ENCODE data around the gene TBC1D32.
"Not testable (repeated sequence)": the region's sequence is repeated elsewhere in the genome, so short reads cannot be mapped to it uniquely, and the experiment has no call there.

The TBC1D32 gene

DNA sequence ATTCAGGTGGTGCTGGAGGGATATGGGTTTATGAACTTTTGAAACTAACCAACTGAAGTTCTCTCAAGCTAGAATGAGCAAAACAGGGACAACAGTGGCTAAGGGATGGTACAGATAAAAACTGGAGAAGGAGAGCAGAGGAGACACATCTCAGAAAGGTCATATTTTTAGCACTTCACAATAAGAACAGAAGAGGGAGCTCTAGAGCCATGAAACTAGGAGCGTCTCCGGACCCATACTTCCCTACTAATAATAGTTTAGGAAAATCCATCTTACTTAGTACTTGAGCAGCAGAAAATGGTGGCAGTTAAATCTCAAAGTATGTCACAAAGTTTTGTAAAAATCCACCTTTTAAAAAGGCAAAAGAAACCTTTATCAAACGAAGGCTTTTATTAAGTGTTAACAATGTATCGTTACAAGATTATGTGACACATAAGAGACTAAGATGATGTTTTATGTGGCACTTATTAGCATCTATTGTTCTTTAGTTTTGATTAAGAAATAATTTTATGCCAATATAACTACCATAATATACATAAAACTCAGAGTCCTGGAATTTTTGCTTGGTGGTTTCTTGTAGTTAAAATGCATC is 278.6 kb downstream of the TBC1D32 start:
- no peaks in the 10 kb centered on the region for H3K79me1 ChIP-seq (ENCODE audit: low read length)
- no peak overlapping the region for H3K27ac ChIP-seq (ENCODE audit: low read depth, low read length)
- no peaks in the 10 kb centered on the region for H3K9me3 ChIP-seq (ENCODE audit: insufficient read depth, low read depth, low read length)
- no peak overlapping the region for H3K4me3 ChIP-seq (ENCODE audit: low read depth, low read length)
- H3K23ac ChIP-seq (ENCODE audit: low read length): no peak overlapping the region
- H4K91ac ChIP-seq (ENCODE audit: low read depth, low read length): no peak overlapping the region
- no peak overlapping the region for H3K4ac ChIP-seq (ENCODE audit: low read depth, low read length)
- no peaks in the 10 kb centered on the region for H3K4me1 ChIP-seq (ENCODE audit: control insufficient read depth in 1 of 2, insufficient read depth in 2 of 2, low read length in 2 of 2)
- no peak overlapping the region for H3K9ac ChIP-seq (ENCODE audit: low read length)
- H3K4me2 ChIP-seq (ENCODE audit: low read length): no peak overlapping the region
- no peak overlapping the region for H2AFZ ChIP-seq (ENCODE audit: insufficient read depth, low read length, poor library complexity)
- H2BK12ac ChIP-seq (ENCODE audit: low read length): no peak overlapping the region
- no peaks in the 10 kb centered on the region for H3K36me3 ChIP-seq (ENCODE audit: control insufficient read depth in 1 of 2, insufficient read depth in 2 of 2, low read length in 2 of 2)
- no peaks in the 10 kb centered on the region for H3K79me2 ChIP-seq (ENCODE audit: control insufficient read depth, insufficient read depth, low read length, poor library complexity)
- no peak overlapping the region for H2BK120ac ChIP-seq (ENCODE audit: insufficient read depth, low read length, poor library complexity)
- no peak overlapping the region for H2BK5ac ChIP-seq (ENCODE audit: low read depth, low read length, poor library complexity)
- H3K14ac ChIP-seq (ENCODE audit: low read length): no peak overlapping the region
- DNase-seq: peak; percentile 2 to 87
- no peak overlapping the region for H4K12ac ChIP-seq (ENCODE audit: low read depth, low read length)
- no peak overlapping the region for H3K18ac ChIP-seq (ENCODE audit: low read length)
- no peak overlapping the region for H2AK5ac ChIP-seq (ENCODE audit: low read length)
- no CpG with 5 or more reads among the region's 4 CpGs for WGBS (ENCODE audit: extremely low coverage, insufficient coverage, insufficient read length)
- no peaks in the 10 kb centered on the region for H3K27me3 ChIP-seq (ENCODE audit: insufficient read depth, low read length)
- H4K8ac ChIP-seq (ENCODE audit: low read depth, low read length): no peak overlapping the region

DNA sequence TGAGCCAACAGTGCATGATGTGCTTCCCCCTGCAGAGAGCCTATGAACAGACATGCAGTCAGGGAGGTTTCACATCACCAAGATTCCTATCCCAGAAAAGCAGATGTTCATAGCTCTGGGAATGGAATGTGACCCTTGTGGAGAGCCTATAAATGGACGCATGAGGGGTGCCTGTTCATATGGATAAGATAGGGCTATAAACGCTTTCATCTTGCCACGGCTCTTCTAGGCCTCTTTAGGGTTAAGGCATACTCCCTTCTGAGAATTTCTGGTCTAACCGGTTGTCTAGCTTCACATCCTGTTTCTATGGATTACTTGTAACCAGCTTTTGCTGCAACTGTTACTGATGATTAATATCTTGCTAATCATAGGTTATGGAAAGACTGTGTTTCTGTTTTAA is 285.7 kb downstream of the TBC1D32 start:
- not testable (repeated sequence) for H3K4ac ChIP-seq (ENCODE audit: low read depth, low read length); H3K23ac ChIP-seq (ENCODE audit: low read length); H3K79me2 ChIP-seq (ENCODE audit: control insufficient read depth, insufficient read depth, low read length, poor library complexity); H3K18ac ChIP-seq (ENCODE audit: low read length); H4K12ac ChIP-seq (ENCODE audit: low read depth, low read length); H3K79me1 ChIP-seq (ENCODE audit: low read length); H2AK5ac ChIP-seq (ENCODE audit: low read length); H2BK5ac ChIP-seq (ENCODE audit: low read depth, low read length, poor library complexity); H3K4me2 ChIP-seq (ENCODE audit: low read length); H3K9ac ChIP-seq (ENCODE audit: low read length); H3K4me3 ChIP-seq (ENCODE audit: low read depth, low read length); H4K8ac ChIP-seq (ENCODE audit: low read depth, low read length); H2BK120ac ChIP-seq (ENCODE audit: insufficient read depth, low read length, poor library complexity); H3K4me1 ChIP-seq (ENCODE audit: control insufficient read depth in 1 of 2, insufficient read depth in 2 of 2, low read length in 2 of 2); H3K9me3 ChIP-seq (ENCODE audit: insufficient read depth, low read depth, low read length); H4K91ac ChIP-seq (ENCODE audit: low read depth, low read length); H3K14ac ChIP-seq (ENCODE audit: low read length); H3K27me3 ChIP-seq (ENCODE audit: insufficient read depth, low read length); H2BK12ac ChIP-seq (ENCODE audit: low read length); H2AFZ ChIP-seq (ENCODE audit: insufficient read depth, low read length, poor library complexity); DNase-seq; H3K36me3 ChIP-seq (ENCODE audit: control insufficient read depth in 1 of 2, insufficient read depth in 2 of 2, low read length in 2 of 2); H3K27ac ChIP-seq (ENCODE audit: low read depth, low read length)
- WGBS (ENCODE audit: extremely low coverage, insufficient coverage, insufficient read length): no CpG with 5 or more reads among the region's 4 CpGs

DNA sequence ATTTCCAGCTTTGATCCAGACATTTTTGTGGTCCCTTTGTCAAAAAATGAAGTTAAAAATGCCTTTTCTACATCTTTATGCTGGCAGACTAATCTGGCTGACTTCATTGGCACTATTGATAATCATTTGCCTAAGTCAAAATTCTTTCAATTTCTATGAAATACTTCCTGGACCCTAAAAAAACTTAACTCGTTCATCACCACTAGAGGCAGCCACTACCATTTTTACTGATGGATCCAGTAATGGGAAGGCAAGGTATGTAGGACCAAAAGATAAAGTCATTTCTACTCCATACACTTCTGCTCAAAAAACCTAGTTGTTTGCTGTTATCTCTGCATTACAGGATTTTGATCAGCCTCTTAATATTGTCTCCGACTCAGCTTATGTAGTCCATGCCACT is 289.4 kb downstream of the TBC1D32 start:
- not testable (repeated sequence) for H2AFZ ChIP-seq (ENCODE audit: insufficient read depth, low read length, poor library complexity); H3K23ac ChIP-seq (ENCODE audit: low read length); H3K14ac ChIP-seq (ENCODE audit: low read length); H3K36me3 ChIP-seq (ENCODE audit: control insufficient read depth in 1 of 2, insufficient read depth in 2 of 2, low read length in 2 of 2); H3K9me3 ChIP-seq (ENCODE audit: insufficient read depth, low read depth, low read length); H3K27ac ChIP-seq (ENCODE audit: low read depth, low read length); H2BK5ac ChIP-seq (ENCODE audit: low read depth, low read length, poor library complexity); H3K4me2 ChIP-seq (ENCODE audit: low read length); H3K4ac ChIP-seq (ENCODE audit: low read depth, low read length); H2BK12ac ChIP-seq (ENCODE audit: low read length); H3K4me1 ChIP-seq (ENCODE audit: control insufficient read depth in 1 of 2, insufficient read depth in 2 of 2, low read length in 2 of 2); DNase-seq; H2BK120ac ChIP-seq (ENCODE audit: insufficient read depth, low read length, poor library complexity); H3K79me2 ChIP-seq (ENCODE audit: control insufficient read depth, insufficient read depth, low read length, poor library complexity); H3K79me1 ChIP-seq (ENCODE audit: low read length); H4K91ac ChIP-seq (ENCODE audit: low read depth, low read length); H2AK5ac ChIP-seq (ENCODE audit: low read length); H4K12ac ChIP-seq (ENCODE audit: low read depth, low read length); H3K18ac ChIP-seq (ENCODE audit: low read length); H3K27me3 ChIP-seq (ENCODE audit: insufficient read depth, low read length); H3K4me3 ChIP-seq (ENCODE audit: low read depth, low read length); H3K9ac ChIP-seq (ENCODE audit: low read length); H4K8ac ChIP-seq (ENCODE audit: low read depth, low read length)
- no CpG with 5 or more reads among the region's 2 CpGs for WGBS (ENCODE audit: extremely low coverage, insufficient coverage, insufficient read length)

DNA sequence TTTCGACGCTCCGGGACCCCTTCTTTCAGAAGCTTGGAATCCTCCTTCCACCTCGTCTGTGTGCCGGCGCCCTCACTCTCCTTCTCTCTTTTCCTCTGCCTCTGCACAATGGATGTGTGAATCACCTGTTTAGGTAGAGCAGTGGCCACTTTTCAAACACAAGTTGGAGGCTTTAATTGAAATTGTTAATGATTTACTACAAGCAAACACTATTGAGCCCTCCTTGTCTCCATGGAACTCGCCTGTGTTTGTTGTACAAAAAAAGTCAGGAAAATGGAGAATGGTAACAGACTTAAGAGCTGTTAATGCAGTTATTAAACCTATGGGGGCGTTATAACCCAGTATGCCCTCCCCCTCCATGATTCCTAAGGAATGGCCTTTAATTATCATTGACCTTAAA is 290.6 kb downstream of the TBC1D32 start:
- H3K4me1 ChIP-seq (ENCODE audit: control insufficient read depth in 1 of 2, insufficient read depth in 2 of 2, low read length in 2 of 2); H2BK12ac ChIP-seq (ENCODE audit: low read length); H4K8ac ChIP-seq (ENCODE audit: low read depth, low read length); DNase-seq; H2BK5ac ChIP-seq (ENCODE audit: low read depth, low read length, poor library complexity); H3K4me2 ChIP-seq (ENCODE audit: low read length); H3K36me3 ChIP-seq (ENCODE audit: control insufficient read depth in 1 of 2, insufficient read depth in 2 of 2, low read length in 2 of 2); H3K9ac ChIP-seq (ENCODE audit: low read length); H3K23ac ChIP-seq (ENCODE audit: low read length); H3K14ac ChIP-seq (ENCODE audit: low read length); H3K18ac ChIP-seq (ENCODE audit: low read length); H3K27ac ChIP-seq (ENCODE audit: low read depth, low read length); H4K12ac ChIP-seq (ENCODE audit: low read depth, low read length); H2BK120ac ChIP-seq (ENCODE audit: insufficient read depth, low read length, poor library complexity); H2AFZ ChIP-seq (ENCODE audit: insufficient read depth, low read length, poor library complexity); H3K79me2 ChIP-seq (ENCODE audit: control insufficient read depth, insufficient read depth, low read length, poor library complexity); H3K27me3 ChIP-seq (ENCODE audit: insufficient read depth, low read length); H3K4ac ChIP-seq (ENCODE audit: low read depth, low read length); H3K9me3 ChIP-seq (ENCODE audit: insufficient read depth, low read depth, low read length); H3K79me1 ChIP-seq (ENCODE audit: low read length); H3K4me3 ChIP-seq (ENCODE audit: low read depth, low read length); H4K91ac ChIP-seq (ENCODE audit: low read depth, low read length); H2AK5ac ChIP-seq (ENCODE audit: low read length): not testable (repeated sequence)
- WGBS (ENCODE audit: extremely low coverage, insufficient coverage, insufficient read length): no CpG with 5 or more reads among the region's 8 CpGs

Data from trophoblast cell (in vitro differentiated cells and primary cell).